NCI-H526 treated with DMSO at 0.1 percent for 48 hours (cell line): Measurements from ENCODE around the gene PCGF6.
"Not testable (repeated sequence)": the region's sequence is repeated elsewhere in the genome, so short reads cannot be mapped to it uniquely, and the experiment has no call there.

ENCODE experiments used
- DNase-seq: peaks from one replicate; lab custom pipeline; 2025; lab: John Stamatoyannopoulos, UW

Gene PCGF6

DNA sequence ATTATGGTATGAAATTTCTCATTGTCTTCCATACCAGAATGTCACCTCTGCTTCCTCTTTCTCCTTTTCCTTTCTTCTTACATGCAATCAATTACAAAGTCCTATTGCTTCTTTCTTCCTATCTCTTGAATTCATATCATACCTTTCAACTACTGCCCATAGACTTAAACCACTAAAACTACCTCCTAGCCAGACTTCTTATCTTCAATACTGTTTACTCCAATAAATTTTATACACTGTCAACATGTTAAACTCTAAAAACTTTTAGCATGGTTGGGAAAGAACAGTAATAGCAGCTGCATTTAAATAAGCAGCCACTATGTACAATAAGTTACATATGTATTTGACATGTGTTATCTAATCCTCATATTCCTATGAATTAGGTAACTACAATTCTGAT lies 34.9 kb downstream of the PCGF6 start:
- no peak for DNase-seq

DNA sequence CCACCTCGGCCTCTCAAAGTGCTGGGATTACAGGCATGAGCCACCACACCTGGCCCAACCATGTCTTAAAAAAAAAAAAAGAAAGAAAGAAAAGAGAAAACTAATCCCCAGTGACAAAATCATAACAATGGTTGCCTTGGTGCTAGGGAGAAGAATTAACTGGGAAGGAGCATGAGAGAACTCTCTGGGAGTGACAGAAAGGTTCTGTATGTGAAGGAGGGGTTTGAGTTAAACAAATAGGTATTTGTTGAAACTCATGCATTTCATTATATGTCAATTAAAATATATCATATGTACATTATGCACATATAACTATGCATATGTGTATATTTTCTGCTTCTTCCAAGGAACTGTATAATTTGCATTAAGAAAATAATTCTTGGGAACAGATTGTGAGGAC lies 40.7 kb downstream of the PCGF6 start:
- no peak for DNase-seq

DNA sequence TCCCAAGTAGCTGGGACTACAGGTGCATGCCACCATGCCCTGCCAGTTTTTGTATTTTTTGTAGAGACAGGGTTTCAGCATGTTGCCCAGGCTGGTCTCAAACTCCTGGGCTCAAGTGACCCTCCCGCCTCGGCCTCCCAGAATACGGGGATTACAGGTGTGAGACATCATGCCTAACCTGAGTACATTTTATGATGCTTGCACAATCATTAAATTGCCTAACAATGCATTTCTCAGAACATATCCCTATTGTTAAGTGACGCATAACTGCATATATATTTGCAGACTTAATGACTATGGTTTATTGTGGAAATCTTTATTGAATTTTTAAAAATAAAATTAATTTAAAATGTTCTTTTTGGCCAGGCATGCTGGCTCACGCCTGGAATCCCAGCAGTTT lies 43.3 kb downstream of the PCGF6 start:
- DNase-seq, result no peak

DNA sequence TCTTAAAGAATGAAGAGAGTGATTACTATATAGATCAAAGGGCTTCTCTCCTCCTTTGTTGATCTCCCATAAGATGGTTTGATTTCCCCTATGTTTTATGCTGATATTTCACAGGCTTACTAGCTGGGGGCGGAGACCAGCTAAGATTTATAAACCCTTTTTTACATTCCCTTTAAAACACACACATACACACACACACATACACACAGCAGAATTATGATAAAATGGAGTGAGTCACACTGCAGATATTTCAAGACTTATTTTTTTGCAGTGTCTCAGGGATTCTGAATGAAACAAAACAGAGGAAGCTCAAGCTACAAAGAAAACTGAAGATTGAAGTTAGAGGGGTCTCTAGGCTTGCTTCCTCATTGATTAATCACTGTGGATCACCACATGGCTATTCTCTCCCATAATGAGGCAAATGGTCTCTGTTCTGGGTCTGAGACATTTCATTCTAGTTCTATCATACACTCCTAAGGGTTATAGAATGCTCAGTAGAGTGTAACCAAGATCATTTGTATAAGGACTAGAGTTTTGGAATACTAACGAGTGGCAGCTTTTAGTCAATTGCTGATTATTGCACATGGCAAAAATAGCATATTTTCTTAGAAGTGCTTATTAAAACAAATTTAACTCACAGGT lies 55.4 kb downstream of the PCGF6 start:
- no peak for DNase-seq

DNA sequence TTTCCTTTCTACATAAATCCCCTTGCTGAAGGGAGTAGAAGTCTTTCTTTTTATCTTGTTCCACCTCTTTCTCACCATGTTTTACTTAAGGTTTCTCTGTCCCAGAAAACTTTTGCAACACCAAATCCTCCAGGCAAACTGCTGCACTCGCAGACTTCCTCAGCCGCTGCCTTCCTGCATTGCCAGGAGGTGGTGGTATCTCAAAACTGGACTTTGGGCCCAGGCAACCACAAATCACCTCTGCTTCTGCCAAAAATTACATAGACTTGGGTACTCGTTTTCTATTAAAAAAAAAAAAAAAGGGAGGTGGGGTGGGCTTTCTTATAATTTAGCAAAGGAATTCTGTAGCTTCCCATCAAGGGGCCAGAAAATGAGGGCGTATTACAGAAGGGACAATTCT lies 59.4 kb downstream of the PCGF6 start:
- no peak for DNase-seq

DNA sequence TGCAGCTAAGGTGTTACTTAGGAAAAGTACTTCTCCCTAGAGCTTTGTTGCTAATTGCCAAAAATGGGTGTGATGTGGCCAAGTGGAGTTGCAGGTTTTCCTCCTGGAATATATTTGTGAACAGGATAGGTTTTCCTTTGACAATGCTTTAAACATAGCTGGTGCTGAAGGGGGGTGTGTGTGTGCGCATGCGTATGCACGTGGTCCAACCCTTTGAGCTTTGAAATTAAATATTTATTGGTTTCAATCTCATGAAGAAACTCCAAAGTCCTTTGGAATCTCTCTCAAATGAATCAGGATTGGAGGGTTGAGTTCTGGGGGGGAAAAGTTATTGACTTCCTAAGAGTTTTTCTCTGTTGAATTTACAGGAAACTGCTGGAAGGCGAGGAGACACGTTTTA lies 62.9 kb downstream of the PCGF6 start:
- DNase-seq, result no peak

DNA sequence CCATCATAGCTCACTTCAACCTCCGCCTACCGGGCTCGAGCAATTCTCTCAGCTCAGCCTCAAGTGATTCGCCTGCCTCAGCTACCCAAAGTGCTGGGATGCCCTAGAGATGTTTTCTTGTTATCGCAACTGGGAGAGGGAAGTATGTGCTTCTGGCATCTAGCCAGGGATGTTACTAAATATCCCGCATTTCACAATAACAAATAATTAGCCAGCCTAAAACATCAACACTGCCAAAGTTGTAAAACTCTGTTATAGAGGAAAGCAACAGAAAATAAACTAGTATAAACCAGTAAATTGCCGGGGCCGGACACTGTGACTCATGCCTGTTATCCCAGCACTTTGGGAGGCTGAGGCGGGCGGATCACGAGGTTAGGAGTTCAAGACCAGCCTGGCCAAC lies 66.8 kb downstream of the PCGF6 start:
- no peak for DNase-seq

DNA sequence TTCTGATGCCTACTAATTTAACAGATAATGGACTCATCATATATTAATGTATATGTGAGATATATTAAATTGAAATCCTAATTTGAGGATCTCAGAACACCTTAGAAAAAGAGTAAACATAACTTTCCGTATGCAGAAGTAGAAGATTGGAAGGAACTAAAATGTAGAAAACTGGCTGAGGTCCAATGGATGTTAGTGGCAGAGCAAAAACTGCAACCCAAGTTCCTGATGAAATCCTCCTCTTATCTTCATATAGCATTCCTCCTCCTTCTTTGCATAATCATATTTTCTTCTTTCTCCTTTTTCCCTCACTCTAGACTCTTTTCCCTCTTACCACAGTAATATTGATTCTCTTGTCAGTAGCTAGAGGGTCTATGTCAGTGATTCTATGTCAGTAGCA lies 68.0 kb downstream of the PCGF6 start:
- no peak for DNase-seq

DNA sequence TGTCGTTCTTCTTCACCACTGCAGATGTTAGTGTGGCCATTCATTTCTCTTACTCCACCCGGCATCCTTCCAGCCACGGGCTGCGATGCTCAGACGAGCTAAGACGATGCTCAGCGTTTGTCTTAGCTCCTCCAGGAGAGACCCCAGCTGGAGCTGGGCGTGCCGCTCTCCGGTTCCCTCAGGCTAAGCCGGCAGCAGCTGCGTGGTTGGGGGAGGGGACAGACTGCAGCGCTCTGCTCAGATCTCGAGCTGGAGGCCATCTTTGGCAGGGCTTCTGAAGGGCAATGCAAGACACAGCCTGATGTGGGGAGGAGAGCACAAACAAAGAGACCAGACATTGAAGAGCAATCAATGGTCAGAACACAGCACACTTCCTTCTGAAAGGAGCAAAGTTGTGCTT lies 69.2 kb downstream of the PCGF6 start:
- peak; percentile 40 for DNase-seq

DNA sequence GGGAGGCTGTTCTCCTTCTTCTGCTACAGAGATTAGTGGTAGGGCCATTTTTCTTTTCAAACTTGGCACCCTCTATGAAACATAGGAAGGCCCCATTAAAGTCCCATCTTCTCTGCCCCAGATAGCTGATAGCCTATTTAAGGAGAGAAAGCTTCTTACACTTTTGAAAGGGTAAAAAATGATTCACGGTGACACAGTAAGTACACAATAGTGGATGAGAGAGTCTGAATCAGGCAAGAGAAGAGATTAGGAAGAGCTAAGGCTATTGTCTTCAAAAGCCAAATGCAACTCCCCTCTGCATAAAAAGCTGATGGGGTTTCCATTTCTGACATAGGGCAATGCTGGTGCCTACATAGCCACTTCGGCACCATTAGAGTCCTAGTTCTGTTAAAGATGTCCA lies 70.4 kb downstream of the PCGF6 start:
- no peak for DNase-seq

DNA sequence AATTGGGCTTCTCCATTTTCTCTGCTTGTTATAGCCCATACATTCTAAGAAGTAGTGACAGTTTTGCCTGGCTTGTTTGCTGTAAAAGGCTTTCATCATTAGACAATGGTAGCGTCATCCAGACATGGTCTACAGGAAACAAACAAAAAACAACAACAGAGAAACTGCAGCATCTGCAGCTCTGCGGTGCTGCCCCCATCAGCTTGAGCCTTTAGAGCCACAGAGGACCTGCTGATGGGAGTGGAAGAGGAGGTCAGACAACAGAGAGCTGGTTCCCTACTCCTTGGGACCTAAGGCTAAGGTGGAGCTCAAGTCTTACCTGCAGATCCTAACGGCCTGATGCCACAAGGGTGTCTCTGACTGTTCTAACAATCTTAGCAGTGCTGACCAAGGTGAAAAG lies 70.9 kb downstream of the PCGF6 start:
- no peak for DNase-seq

DNA sequence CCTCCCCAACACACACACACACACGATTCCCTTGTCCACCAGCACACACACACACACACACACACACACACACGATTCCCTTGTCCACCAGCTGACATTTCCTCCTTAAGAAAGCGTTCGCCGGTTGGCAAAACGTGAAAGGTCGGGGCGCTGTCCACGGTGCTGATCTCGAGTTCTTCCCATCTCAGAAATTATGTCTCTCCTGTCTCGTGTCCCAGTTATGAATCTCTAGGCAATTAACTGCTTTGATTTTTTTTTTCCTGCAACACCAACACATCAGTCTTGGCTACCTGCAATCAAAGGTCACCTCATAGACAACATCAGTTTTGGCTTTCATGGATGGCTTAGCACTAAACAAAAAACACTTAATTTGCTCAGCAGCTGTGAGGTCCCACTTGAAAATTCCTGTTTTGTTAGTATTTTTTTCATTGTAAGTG lies 72.1 kb downstream of the PCGF6 start:
- no peak for DNase-seq

DNA sequence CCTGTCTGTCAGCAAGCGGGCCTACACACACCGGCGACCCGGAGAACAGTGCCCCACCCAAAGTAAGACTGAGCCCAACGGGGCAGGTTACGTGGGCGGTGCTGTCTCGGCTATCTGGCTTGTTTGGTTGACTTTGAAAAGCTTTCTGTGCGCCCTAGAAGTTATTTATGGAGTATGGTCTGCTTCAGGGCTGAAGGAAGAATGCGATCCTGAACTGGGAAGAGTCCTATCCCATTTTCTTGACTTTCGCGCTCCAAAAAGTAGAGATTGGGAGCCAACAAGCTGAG lies 72.5 kb downstream of the PCGF6 start:
- DNase-seq, result no peak

DNA sequence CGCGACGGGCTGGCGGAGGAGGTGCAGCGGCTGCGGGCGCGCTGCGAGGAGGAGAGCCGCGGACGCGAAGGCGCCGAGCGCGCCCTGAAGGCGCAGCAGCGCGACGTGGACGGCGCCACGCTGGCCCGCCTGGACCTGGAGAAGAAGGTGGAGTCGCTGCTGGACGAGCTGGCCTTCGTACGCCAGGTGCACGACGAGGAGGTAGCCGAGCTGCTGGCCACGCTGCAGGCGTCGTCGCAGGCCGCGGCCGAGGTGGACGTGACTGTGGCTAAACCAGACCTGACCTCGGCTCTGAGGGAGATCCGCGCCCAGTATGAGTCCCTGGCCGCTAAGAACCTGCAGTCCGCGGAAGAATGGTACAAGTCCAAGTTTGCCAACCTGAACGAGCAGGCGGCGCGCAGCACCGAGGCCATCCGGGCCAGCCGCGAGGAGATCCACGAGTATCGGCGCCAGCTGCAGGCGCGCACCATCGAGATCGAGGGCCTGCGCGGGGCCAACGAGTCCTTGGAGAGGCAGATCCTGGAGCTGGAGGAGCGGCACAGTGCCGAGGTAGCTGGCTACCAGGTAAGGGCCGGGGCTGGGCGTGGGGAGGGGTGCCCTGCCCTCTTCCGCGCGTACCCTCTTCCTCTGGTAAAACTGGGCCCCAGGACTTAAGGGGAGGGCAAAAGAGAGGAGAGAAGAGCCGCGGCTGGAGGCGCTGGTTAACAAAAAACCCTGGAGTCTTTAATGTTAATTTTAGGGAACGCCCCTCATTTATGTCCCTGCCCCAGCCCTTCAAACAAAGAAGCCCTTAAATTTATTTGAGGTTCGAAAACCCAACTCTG lies 73.0 kb downstream of the PCGF6 start:
- no peak for DNase-seq

DNA sequence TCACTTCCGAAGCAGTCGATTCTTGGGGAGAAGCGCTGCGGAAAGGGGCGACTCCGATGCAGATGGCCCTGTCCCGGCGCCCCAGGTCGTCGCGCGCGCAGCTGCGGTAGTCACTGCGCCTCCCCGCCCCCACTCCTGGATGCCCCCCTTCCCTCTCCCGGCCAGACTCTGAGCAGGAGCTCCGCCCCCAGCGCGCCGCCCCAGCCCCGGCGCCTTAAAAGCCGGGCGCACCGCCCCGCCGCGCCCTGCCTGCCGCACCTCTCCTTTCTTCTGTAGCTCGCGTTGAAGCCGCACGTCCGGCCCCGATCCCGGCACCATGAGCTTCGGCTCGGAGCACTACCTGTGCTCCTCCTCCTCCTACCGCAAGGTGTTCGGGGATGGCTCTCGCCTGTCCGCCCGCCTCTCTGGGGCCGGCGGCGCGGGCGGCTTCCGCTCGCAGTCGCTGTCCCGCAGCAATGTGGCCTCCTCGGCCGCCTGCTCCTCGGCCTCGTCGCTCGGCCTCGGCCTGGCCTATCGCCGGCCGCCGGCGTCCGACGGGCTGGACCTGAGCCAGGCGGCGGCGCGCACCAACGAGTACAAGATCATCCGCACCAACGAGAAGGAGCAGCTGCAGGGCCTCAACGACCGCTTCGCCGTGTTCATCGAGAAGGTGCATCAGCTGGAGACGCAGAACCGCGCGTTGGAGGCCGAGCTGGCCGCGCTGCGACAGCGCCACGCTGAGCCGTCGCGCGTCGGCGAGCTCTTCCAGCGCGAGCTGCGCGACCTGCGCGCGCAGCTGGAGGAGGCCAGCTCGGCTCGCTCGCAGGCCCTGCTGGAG lies 73.8 kb downstream of the PCGF6 start, which contains the start of gene INA:
TSS of gene INA (plus strand) at position 243 of the 817 bp plus-strand sequence. CDS start at position 317, 74 bp downstream.
- peak; percentile 18 for DNase-seq

DNA sequence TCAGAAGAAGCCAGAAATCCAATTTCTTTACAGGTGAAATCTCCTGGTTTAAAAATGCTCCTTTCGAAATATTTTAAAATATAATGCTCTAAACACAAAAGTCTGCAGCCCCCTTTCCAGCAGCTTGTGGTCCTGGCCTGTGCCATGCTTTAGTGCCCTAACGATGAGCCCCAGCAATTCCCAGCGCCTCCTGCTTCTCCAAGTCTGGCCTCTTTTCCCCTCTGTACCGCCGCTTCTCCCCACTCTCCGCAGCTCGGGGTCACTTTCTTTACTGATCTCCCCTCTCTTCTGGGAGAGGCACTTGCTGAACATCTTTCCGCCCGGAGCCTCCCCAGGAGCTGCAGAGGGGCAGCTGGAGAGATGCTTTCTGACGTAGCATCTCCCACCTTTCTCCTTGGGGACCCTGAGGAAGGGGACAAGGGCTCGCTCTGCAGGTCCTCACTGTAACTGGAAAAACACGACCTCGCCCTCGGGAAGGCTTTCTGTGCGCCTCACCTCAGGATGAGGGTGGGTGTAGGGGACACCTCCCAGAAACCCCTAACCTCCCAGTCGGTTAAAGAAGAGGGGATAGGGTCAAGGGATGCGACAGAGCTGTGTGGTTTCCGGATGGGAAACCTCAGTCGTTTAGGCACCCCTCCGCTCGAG lies 74.6 kb downstream of the PCGF6 start:
- DNase-seq, result no peak

DNA sequence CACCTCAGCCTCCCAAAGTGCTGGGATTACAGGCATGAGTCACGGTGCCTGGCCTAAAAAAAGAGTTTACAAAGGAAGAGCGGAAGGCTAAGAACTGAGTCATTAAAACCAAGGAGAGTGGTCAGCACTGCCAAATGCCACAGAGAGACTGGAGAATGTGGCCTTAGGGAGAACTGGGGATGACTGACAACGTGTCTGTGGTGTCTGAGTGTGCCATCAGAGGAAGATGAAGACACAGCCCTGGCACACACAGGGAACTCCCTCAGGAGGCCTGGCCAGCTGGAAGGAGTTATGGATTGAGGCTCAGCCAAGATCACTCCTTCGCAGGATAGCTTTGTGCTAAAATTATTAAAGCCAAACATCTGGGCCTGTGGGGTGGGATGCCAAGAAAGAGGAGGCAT lies 77.9 kb downstream of the PCGF6 start:
- DNase-seq, result no peak

DNA sequence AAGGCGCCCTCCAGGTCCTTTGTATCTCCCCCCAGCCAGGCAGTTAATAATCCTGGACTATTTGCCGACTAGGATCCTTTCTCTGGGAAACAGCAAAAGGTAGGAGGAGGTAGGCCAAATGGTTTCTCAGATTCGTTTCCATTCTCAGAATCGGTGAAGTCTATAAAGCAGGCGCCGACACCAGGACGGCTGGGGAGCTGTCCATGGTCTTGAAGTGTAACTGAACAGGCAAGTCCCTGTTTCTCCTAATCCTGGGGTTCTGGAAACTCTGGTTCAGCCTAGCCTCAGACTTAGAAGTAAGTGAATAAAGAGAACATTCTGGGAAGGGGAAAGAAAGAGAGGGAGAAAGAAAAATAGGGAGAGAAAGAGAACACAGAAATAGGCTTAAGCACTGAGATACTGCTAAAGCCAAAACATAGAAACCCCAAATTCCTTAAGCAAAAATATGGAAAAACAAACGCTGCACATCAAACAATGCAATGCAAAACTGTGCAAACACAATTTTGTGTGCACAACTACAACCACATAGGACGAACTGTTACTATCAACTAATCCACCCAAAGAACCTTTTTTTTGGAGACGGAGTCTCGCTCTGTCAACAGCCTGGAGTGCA lies 85.1 kb downstream of the PCGF6 start:
- DNase-seq, result no peak

DNA sequence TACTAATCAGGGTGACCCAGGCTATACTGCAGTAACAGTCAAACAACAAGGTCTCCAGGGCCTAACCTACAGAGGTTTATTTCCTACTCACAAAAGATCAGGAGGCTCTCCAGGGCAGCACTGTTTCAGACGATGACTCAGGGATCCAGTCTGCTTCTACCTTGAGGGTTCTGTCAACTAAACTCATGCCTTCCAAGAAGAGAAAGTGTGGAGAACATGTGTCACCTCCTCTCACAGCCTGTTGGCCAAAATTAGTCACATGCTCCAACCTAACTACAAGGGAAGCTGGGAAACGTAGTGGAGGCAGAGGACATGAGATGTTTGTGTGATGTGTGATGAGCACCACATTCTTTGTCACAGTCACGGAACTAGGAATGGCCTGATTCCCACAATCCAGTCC lies 88.7 kb downstream of the PCGF6 start:
- DNase-seq, result no peak

DNA sequence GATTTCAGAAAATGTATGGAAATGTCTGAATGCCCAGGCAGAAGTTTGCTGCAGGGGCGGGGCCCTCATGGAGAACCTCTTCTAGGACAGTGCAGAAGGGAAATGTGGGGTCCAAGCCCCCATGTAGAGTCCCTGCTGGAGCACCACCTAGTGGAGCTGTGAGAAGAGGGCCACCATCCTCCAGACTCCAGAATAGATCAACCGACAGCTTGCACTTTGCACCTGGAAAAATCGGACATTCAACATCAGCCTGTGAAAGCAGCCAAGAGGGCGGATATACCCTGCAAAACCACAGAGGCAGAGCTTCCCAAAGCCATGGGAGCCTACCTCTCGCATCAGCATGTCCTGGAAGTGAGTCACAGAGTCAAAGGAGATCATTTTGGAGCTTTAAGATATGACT lies 91.0 kb downstream of the PCGF6 start:
- no peak for DNase-seq

DNA sequence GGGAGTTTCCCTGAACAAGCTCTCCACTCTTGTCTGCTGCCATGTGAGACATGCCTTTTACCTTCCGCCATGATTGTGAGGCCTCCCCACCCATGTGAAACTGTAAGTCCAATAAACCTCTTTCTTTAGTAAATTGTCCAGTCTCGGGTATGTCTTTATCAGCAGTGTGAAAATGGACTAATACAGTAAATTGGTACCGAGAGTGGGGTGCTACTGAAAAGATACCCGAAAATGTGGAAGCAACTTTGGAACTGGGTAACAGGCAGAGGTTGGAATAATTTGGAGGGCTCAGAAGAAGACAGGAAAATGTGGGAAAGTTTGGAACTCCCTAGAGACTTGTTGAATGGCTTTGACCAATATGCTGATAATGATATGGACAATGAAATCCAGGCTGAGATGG lies 92.0 kb downstream of the PCGF6 start:
- not testable (repeated sequence) for DNase-seq

DNA sequence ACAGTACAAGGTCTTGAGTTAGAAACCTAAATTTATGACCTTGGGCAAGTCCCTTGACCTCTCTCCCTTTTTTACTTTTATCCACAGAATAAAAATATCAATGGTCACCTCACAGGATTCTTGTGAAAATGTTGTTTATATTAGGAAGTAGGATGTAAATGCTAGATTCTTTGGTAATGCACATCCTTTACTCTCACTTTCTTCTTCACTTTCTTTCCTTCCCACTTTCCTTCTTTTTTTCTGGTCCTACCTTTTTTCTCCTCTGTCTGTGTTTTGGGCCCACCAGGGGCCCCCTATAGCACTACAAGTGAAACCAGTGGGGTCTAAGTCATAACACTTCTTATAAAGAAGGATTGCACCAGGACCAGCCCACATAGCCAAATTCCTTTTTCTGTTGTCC lies 93.1 kb downstream of the PCGF6 start:
- DNase-seq, result no peak
